Thoracic aorta (tissue), 2 donors: ENCODE data around the gene CARD9. TPM values are rescaled to one million over a fixed set of nuclear protein-coding genes. Genes with fewer than 3 reads are reported as not detected.

ENCODE experiments used
- ATAC-seq: fragments of 150-250 bp; one replicate; pipeline ENCODE4 v1.8.0; 2017; ENCODE audit warnings: low read depth; ENCODE audit not compliant: insufficient number of reproducible peaks, low FRiP score
- DNase-seq: peaks from one replicate; pipeline ENCODE4 v3.0.0-alpha.2; 2020; ENCODE audit warnings: low spot score
- H3K27ac ChIP-seq, 2 donors: fragments of 200-600 bp; sonication (generic); 1 replicate in 1 of 2; 2 replicates in 1 of 2; pipeline ENCODE4 v1.5.1; 2016; ENCODE audit warnings: mild to moderate bottlenecking in 2 of 2, moderate library complexity in 2 of 2
- H3K27me3 ChIP-seq: fragments of 200-600 bp; sonication (generic); replicated peaks from 2 replicates; pipeline ENCODE4 v1.6.0; 2016; ENCODE audit warnings: mild to moderate bottlenecking; ENCODE audit not compliant: insufficient read depth
- H3K36me3 ChIP-seq: fragments of 200-600 bp; sonication (generic); one replicate; pipeline ENCODE4 v1.5.1; 2016
- H3K4me1 ChIP-seq, 2 donors: fragments of 200-600 bp; sonication (generic); 1 replicate in 1 of 2; 2 replicates in 1 of 2; pipeline versions ENCODE4 v1.5.1 to v1.6.0; 2016; ENCODE audit warnings: low read depth in 2 of 2, mild to moderate bottlenecking in 1 of 2; ENCODE audit not compliant: control insufficient read depth in 1 of 2
- H3K4me3 ChIP-seq: fragments of 200-600 bp; sonication (generic); 2 replicates; pipeline ENCODE4 v1.5.1; 2016; ENCODE audit warnings: mild to moderate bottlenecking
- H3K9me3 ChIP-seq: fragments of 200-600 bp; sonication (generic); 2 replicates; pipeline ENCODE4 v1.5.1; 2016
- total RNA-seq, 2 donors: library from RNA; depleted of rRNA; stranded (reverse); fragments of >200 nt; gene quantifications; one replicate each; pipeline versions ENCODE4 v1.1.0 to v1.2.3, GENCODE V29; 2016
- TF ChIP-seq, protein P1 (sequence below): fragments of 200-600 bp; sonication (generic); IDR thresholded peaks from one replicate; pipeline ENCODE4 v1.5.1; 2019; ENCODE audit warnings: antibody characterized with exemption

CARD9 gene
- total RNA-seq, 2 donors from 2014 or later = 1.4 to 6.6 TPM

DNA sequence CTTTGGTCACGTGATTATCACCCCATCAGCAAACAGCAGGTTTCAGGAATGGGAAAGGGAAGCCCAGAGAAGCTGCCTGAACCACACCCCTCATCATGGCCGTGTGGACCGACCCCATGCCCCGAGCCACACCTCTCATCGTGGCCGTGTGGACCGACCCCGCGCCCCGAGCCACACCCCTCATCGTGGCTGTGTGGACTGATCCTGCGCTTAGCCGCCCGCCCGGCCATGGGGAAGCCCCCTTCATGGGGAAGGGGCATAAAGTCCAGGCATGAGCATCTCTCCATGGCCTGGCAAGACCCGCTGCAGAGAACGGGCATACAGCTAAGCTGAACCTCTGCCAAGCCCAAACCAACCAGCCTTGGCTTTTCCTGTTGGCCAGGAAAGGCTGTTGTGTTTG lies 20.1 kb upstream of the CARD9 start:
- H3K9me3 ChIP-seq = no peaks in the 10 kb centered on the region
- H3K27ac ChIP-seq = no peak overlapping the region
- H3K4me3 ChIP-seq = no peak overlapping the region
- peaks cover 1 to 2% of the 10 kb centered on the region in 2 donors for H3K4me1 ChIP-seq
- DNase-seq = no peak
- H3K36me3 ChIP-seq = peaks cover 57% of the 10 kb centered on the region
- ATAC-seq = no peak
- H3K27me3 ChIP-seq = no peaks in the 10 kb centered on the region
- TF ChIP-seq, protein P1, sequence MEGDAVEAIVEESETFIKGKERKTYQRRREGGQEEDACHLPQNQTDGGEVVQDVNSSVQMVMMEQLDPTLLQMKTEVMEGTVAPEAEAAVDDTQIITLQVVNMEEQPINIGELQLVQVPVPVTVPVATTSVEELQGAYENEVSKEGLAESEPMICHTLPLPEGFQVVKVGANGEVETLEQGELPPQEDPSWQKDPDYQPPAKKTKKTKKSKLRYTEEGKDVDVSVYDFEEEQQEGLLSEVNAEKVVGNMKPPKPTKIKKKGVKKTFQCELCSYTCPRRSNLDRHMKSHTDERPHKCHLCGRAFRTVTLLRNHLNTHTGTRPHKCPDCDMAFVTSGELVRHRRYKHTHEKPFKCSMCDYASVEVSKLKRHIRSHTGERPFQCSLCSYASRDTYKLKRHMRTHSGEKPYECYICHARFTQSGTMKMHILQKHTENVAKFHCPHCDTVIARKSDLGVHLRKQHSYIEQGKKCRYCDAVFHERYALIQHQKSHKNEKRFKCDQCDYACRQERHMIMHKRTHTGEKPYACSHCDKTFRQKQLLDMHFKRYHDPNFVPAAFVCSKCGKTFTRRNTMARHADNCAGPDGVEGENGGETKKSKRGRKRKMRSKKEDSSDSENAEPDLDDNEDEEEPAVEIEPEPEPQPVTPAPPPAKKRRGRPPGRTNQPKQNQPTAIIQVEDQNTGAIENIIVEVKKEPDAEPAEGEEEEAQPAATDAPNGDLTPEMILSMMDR = no peak

- TF ChIP-seq, protein P1 = no peak
- Histone ChIP-seq H3K27me3 (no peaks in the 10 kb centered on the region), H3K4me3 (no peak overlapping the region), H3K9me3 (no peaks in the 10 kb centered on the region), H3K4me1 (no peaks in the 10 kb centered on the region), H3K36me3 (peaks cover 60% of the 10 kb centered on the region), H3K27ac (no peak overlapping the region)
- no peak for DNase-seq
- ATAC-seq = no peak
Measured at GRCh38 chr9:136392538-136393449, 19.3 kb upstream of the CARD9 start.

GRCh38 chr9:136391737-136392537 lies 18.5 kb upstream of the CARD9 start:
- H3K36me3 ChIP-seq = peaks cover 64% of the 10 kb centered on the region
- no peak overlapping the region for H3K4me3 ChIP-seq
- no peaks in the 10 kb centered on the region for H3K4me1 ChIP-seq
- H3K9me3 ChIP-seq = no peaks in the 10 kb centered on the region
- H3K27me3 ChIP-seq = no peaks in the 10 kb centered on the region
- TF ChIP-seq, protein P1 = no peak
- no peak overlapping the region for H3K27ac ChIP-seq
- ATAC-seq (no peak), DNase-seq (no peak)

GRCh38 chr9:136389396-136389795 lies 15.9 kb upstream of the CARD9 start:
- ATAC-seq = no peak
- Histone ChIP-seq H3K4me3 (no peak overlapping the region), H3K4me1 (no peaks in the 10 kb centered on the region), H3K27ac (no peak overlapping the region), H3K27me3 (no peaks in the 10 kb centered on the region), H3K36me3 (peaks cover 42% of the 10 kb centered on the region), H3K9me3 (no peaks in the 10 kb centered on the region)
- no peak for DNase-seq
- TF ChIP-seq, protein P1 = no peak

DNA sequence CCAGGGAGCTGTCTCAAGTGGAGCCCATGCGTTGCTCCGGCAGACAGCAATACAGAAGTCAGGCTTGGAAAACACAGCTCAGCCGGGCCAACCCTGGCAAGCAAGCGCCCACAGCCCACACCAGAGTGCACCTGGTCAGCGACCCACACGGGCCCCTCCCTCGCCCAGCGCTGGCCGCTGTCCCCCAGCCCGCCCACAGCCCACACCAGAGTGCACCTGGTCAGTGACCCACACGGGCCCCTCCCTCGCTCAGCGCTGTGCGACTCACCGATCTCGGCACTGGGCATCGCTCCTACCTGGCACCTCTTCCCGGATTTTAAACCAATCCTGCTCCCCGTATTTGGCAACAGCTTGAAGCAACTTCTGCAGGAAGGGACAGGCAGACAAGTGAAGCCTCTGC lies 13.7 kb upstream of the CARD9 start:
- ATAC-seq (no peak), DNase-seq (no peak)
- Histone ChIP-seq H3K27me3 (no peaks in the 10 kb centered on the region), H3K27ac (no peak overlapping the region), H3K4me3 (no peak overlapping the region), H3K9me3 (no peaks in the 10 kb centered on the region), H3K4me1 (no peaks in the 10 kb centered on the region), H3K36me3 (peaks cover 38% of the 10 kb centered on the region)
- TF ChIP-seq, protein P1 = no peak
